Measurements from ENCODE around the gene ELANE. TPM values are rescaled to one million over a fixed set of nuclear protein-coding genes. Genes with fewer than 3 reads are reported as not detected.
A peak's percentile ranks its signal among the peaks of the same experiment; 100 is the strongest.

Gene ELANE
- total RNA-seq, 2 donors from 2014 or later = 0.67 to 0.83 TPM

DNA sequence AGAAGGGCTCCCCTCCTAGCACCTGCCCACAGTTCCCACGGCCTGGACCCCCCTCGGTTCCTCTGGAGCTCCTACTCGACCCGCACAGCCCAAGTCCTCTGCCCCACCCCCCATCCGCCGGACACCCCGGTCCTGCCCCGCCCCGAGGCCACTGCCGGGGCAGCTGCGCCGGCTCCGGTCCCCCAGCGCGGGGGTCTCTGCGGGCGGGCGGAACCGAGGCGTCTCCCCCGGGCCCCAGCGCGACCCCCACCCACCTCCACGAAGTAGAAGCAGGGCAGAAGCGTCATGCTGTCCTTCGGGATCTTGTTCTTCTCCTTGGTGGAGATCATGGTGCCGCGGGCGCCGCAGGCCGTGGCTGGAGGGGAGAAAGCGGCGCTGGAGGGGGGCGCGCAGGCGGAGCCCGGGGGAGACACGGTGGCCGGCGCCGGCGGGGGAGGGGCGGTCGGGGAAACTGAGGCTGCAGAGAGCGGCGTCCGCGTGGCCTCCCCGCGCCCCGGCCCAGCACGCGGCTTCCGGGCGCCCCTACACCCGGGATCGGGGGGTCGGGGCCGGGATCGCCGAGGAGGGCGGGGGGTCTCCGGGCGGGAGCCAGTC, 30.8 kb upstream of the ELANE start:
- Histone ChIP-seq H3K36me3 (no peaks in the 10 kb centered on the region), H3K27ac (no peak overlapping the region), H3K27me3 (peaks cover 0 to 9% of the 10 kb centered on the region in 2 donors), H3K9me3 (no peaks in the 10 kb centered on the region), H3K4me1 (peaks cover 0 to 18% of the 10 kb centered on the region in 2 donors), H3K4me3 (peak overlapping the region; percentile 26 to 53)
- no peak for DNase-seq (ENCODE audit: low spot score)
- TF ChIP-seq, protein P1, sequence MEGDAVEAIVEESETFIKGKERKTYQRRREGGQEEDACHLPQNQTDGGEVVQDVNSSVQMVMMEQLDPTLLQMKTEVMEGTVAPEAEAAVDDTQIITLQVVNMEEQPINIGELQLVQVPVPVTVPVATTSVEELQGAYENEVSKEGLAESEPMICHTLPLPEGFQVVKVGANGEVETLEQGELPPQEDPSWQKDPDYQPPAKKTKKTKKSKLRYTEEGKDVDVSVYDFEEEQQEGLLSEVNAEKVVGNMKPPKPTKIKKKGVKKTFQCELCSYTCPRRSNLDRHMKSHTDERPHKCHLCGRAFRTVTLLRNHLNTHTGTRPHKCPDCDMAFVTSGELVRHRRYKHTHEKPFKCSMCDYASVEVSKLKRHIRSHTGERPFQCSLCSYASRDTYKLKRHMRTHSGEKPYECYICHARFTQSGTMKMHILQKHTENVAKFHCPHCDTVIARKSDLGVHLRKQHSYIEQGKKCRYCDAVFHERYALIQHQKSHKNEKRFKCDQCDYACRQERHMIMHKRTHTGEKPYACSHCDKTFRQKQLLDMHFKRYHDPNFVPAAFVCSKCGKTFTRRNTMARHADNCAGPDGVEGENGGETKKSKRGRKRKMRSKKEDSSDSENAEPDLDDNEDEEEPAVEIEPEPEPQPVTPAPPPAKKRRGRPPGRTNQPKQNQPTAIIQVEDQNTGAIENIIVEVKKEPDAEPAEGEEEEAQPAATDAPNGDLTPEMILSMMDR (IDR thresholded peaks at IDR 0.05) = no peak

DNA sequence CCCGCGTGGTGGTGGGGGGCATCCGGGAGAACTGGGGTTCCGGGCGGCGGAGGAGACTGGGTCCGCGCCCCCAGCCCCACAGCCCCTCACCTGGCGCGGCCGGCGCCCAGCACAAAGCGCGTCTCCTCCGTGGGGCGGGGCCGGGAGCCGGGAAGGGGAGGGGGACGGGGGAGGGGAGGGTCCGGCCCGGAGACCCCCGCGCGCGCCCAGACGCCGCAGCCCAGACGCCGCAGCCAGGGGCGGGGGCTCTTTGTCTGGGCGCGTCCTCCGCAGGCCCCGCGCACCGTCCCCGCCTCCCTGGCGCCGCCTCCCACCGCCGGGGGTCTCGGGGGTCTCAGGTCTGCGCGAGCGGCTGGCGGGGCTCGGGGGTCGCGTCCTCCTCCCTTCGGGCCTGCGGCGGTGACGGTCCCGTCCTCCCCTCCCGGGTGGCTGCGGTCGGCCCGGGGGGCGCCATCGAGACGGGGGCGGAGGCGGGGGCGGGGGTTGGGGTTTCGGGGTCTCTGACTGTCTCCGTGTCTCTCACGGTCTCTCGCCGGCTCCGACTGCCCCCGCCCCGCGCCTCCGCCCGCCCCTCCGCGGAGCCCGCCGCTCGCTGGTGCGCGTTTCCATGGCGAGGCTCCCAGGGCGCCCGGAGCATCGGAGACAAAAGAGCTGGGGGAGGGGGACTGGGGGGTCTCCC, 30.1 kb upstream of the ELANE start, which contains the start of gene PLPPR3:
Gene PLPPR3 (minus strand): TSS at position 131 of the 679 bp plus-strand sequence. CDS start 396 bp downstream, outside the sequence.
- H3K4me1 ChIP-seq = peaks cover 0 to 18% of the 10 kb centered on the region in 2 donors
- H3K4me3 ChIP-seq = peak within 1 kb of the TSS; percentile 26 to 53
- H3K27ac ChIP-seq = no peak within 1 kb of the TSS
- TF ChIP-seq, protein P1 (IDR thresholded peaks at IDR 0.05) = no peak
- H3K27me3 ChIP-seq = peaks cover 0 to 9% of the 10 kb centered on the region in 2 donors
- no peak for DNase-seq (ENCODE audit: low spot score)
- H3K36me3 ChIP-seq = no peaks in the 10 kb centered on the region
- no peaks in the 10 kb centered on the region for H3K9me3 ChIP-seq

DNA sequence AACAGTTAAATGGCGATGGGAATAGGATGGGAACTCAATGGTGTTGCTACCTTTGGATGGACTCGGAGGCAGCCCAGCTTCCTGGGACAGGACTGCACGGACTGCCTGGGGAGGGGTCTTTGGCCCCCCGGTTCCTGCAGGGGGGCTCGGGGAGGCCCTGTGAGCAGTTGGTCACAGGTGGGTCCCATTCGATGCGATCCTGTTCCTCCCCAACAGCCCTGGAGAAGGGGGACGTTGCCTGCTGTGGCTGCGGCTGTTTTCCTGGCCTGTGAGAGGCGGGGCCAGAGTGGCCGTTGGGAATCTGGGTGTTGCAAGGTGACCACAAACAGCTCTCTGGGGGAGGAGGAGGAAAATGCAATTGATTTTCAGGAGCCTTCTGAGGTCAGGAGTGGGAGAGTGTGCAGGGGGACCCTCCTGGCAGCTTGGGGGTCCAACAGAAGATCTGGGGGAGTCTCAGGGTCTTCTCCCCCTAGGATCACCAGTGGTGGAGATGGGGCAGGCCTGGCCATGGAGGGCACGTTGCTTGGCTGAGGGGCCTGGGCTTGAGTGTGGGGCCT, 28.5 kb upstream of the ELANE start:
- Histone ChIP-seq H3K27ac (no peak overlapping the region), H3K36me3 (no peaks in the 10 kb centered on the region), H3K9me3 (no peaks in the 10 kb centered on the region), H3K4me1 (peaks cover 0 to 18% of the 10 kb centered on the region in 2 donors), H3K27me3 (peaks cover 0 to 9% of the 10 kb centered on the region in 2 donors), H3K4me3 (no peak overlapping the region)
- no peak for DNase-seq (ENCODE audit: low spot score)
- TF ChIP-seq, protein P1 (IDR thresholded peaks at IDR 0.05) = no peak

DNA sequence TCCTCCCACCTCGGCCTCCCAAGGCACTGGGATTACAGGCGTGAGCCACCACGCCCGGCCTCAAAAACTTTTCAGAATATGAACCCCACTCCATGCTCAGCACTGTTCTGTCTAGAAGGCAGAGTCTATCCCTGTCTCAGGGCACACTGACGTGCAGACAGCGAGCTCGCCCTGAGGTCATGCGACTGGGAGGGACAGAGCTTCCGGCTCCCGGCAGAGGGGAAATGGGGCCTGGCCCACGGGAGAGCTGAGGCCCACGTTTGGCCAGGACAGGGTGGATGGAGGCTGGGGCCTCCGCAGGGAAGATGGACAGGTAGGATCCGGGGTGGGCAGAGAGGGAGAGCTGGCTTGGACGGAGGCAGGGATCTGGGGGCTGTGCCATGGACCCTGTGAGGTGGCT, 27.2 kb upstream of the ELANE start:
- Histone ChIP-seq H3K9me3 (no peaks in the 10 kb centered on the region), H3K27ac (no peak overlapping the region), H3K36me3 (no peaks in the 10 kb centered on the region), H3K27me3 (peaks cover 0 to 9% of the 10 kb centered on the region in 2 donors), H3K4me3 (no peak overlapping the region), H3K4me1 (peaks cover 0 to 18% of the 10 kb centered on the region in 2 donors)
- no peak for DNase-seq (ENCODE audit: low spot score)
- TF ChIP-seq, protein P1 (IDR thresholded peaks at IDR 0.05) = no peak

DNA sequence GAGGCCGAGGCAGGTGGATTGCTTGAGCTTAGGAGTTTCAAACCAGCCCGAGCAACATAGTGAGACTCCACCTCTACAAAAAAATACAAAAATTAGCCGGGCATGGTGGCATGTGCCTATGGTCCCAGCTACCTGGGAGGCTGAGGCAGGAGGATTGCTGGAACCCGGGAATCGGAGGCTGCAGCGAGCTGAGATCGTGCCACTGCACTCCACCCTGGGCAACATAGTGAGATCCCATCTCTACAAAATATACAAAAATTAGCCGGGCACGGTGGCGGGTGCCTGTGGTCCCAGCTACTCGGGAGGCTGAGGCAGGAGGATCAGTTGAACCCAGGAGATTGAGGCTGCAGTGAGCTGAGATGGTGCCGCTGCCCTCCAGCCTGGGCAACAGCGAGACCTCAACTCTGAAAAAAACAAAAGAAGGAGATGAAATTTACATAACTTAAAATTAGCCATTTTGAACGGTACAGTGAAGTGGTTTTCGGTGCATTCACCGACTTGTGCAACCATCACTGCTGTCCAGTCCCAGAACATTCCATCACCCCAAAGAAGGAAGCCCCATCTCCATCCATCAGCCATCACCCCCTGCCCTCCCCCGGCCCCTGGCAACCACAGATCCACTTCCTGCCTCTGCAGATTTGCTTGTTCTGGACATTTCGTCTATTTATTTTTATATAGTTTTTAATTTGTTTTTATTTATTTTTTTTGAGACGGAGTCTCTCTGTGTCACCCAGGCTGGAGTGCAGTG, 26.0 kb upstream of the ELANE start:
- Histone ChIP-seq H3K4me1 (peaks cover 0 to 17% of the 10 kb centered on the region in 2 donors), H3K9me3 (no peaks in the 10 kb centered on the region), H3K27ac (no peak overlapping the region), H3K36me3 (no peaks in the 10 kb centered on the region), H3K27me3 (peaks cover 0 to 9% of the 10 kb centered on the region in 2 donors), H3K4me3 (no peak overlapping the region)
- TF ChIP-seq, protein P1 (IDR thresholded peaks at IDR 0.05) = no peak
- no peak for DNase-seq (ENCODE audit: low spot score)
